ENCODE data around the gene RTN4RL1.
A peak's percentile ranks its signal among the peaks of the same experiment; 100 is the strongest.

The RTN4RL1 gene

GRCh38 chr17:2025220-2025621 lies at the start of gene RTN4RL1:
TSS of gene RTN4RL1 (minus strand) at chr17:2025334. CDS start at chr17:2024865, 469 bp downstream.
- DNase-seq = peak; percentile 85

- DNase-seq = no peak
These were observed 49.8 kb upstream of the RTN4RL1 start for GRCh38 chr17:2074919-2075318.

GRCh38 chr17:2071455-2072281 lies 46.5 kb upstream of the RTN4RL1 start:
- DNase-seq = no peak

GRCh38 chr17:2071024-2071385 lies 45.9 kb upstream of the RTN4RL1 start:
- DNase-seq = no peak

GRCh38 chr17:2070241-2071023 lies 45.3 kb upstream of the RTN4RL1 start:
- no peak for DNase-seq

GRCh38 chr17:2068519-2069051 lies 43.5 kb upstream of the RTN4RL1 start:
- DNase-seq = peak; percentile 21

- DNase-seq = no peak
These were observed 42.9 kb upstream of the RTN4RL1 start for GRCh38 chr17:2068031-2068518.

- peak; percentile 24 for DNase-seq
These were observed 42.5 kb upstream of the RTN4RL1 start for GRCh38 chr17:2067608-2068024.

GRCh38 chr17:2067048-2067561 lies 42.0 kb upstream of the RTN4RL1 start:
- DNase-seq = no peak

- DNase-seq = no peak
These were observed 40.8 kb upstream of the RTN4RL1 start for GRCh38 chr17:2065949-2066400.

- DNase-seq = no peak
These were observed 40.0 kb upstream of the RTN4RL1 start for GRCh38 chr17:2064980-2065785.

- DNase-seq = no peak
These were observed 39.4 kb upstream of the RTN4RL1 start for GRCh38 chr17:2064520-2064971.

GRCh38 chr17:2064147-2064489 lies 39.0 kb upstream of the RTN4RL1 start:
- DNase-seq = no peak

- no peak for DNase-seq
These were observed 38.4 kb upstream of the RTN4RL1 start for GRCh38 chr17:2063261-2064146.

GRCh38 chr17:2062571-2063183 lies 37.5 kb upstream of the RTN4RL1 start:
- no peak for DNase-seq

GRCh38 chr17:2061441-2061958 lies 36.4 kb upstream of the RTN4RL1 start:
- DNase-seq = no peak

- DNase-seq = no peak
These were observed 35.7 kb upstream of the RTN4RL1 start for GRCh38 chr17:2060681-2061440.

GRCh38 chr17:2060385-2060658 lies 35.2 kb upstream of the RTN4RL1 start:
- no peak for DNase-seq

GRCh38 chr17:2059547-2060384 lies 34.6 kb upstream of the RTN4RL1 start:
- DNase-seq = no peak

Data from NCI-H2171 treated with DMSO at 0.1 percent for 48 hours (cell line).